Thyroid gland (tissue), 4 donors: Measurements from ENCODE around the gene VMP1.
A peak's percentile ranks its signal among the peaks of the same experiment; 100 is the strongest.

Experiments used
- POLR2A ChIP-seq, 2 donors: fragments of 450-650 bp; IDR thresholded peaks; one replicate each; pipeline ENCODE4 v1.6.1; 2017; ENCODE audit warnings: antibody characterized with exemption in 2 of 2, mild to moderate bottlenecking in 2 of 2, moderate library complexity in 1 of 2
- TF ChIP-seq, protein P1 (sequence below), 6 experiments: fragments of 200-600 bp in 3 of 6; fragments of 450-650 bp in 3 of 6; sonication (generic) in 3 of 6; IDR thresholded peaks; one replicate each; pipeline ENCODE4 v1.5.1; 2016 to 2019; ENCODE audit warnings: antibody characterized with exemption in 6 of 6, mild to moderate bottlenecking in 2 of 6, inconsistent platforms in 1 of 6, moderate library complexity in 1 of 6

DNA sequence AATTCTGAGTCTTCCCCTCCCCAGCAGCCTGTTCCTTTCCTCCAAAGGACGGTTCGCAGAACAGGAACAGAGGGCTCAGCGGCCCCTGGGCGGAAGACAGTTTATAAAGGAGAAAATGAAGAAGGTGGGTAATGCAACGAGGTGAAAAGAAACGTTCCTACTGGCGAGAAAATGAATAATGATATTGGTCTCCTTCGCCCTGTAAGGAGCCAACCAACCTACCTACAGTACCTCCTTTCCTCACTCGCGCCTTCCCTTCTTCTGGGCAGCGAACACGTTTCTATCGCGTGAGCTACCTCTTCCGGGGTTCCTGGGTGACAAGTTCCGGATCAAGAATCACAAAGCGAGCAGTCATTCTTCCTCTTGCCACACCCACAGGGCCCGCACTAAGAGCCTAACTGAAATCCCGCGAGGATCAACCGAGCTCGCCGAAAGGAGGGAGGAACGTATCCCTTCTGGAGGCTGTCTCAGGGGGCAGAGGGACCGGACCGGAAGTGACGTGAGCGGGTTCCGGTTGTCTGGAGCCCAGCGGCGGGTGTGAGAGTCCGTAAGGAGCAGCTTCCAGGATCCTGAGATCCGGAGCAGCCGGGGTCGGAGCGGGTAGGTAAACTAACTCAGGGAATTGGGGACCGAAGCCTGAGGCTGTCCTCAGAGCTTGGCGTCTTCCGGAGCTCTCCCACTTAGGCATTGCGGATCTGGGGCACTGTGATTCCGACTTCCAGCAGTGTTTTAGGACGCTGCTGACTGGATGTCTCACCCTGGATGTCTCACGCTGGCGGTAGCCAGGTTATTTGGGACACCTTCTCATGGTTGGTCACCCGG lies at the start of gene VMP1, which contains the start of gene PTRH2:
- peak; percentile 11 to 85 for TF ChIP-seq POLR2A (IDR thresholded peaks at IDR 0.05)
- TF ChIP-seq, protein P1, sequence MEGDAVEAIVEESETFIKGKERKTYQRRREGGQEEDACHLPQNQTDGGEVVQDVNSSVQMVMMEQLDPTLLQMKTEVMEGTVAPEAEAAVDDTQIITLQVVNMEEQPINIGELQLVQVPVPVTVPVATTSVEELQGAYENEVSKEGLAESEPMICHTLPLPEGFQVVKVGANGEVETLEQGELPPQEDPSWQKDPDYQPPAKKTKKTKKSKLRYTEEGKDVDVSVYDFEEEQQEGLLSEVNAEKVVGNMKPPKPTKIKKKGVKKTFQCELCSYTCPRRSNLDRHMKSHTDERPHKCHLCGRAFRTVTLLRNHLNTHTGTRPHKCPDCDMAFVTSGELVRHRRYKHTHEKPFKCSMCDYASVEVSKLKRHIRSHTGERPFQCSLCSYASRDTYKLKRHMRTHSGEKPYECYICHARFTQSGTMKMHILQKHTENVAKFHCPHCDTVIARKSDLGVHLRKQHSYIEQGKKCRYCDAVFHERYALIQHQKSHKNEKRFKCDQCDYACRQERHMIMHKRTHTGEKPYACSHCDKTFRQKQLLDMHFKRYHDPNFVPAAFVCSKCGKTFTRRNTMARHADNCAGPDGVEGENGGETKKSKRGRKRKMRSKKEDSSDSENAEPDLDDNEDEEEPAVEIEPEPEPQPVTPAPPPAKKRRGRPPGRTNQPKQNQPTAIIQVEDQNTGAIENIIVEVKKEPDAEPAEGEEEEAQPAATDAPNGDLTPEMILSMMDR (IDR thresholded peaks at IDR 0.05): no peak
